Activated CD8-positive, alpha-beta T cell treated with anti-CD3 and anti-CD28 coated beads for 36 hours (primary cell): ENCODE measurements around the gene PLPP4. TPM values are rescaled to one million over a fixed set of nuclear protein-coding genes. Genes with fewer than 3 reads are reported as not detected.

Source experiments
- ATAC-seq: fragments of 200-7000 bp; cut with Tn5 transposase; one replicate; pipeline ENCODE4 v1.10.0; 2021; ENCODE audit warnings: mild to moderate bottlenecking, moderate library complexity
- CTCF ChIA-PET: fragments of 350-600 bp; sonication (Branson Sonifier 250); formaldehyde crosslinking; loops from one replicate; lab custom pipeline; 2021; ENCODE audit warnings: antibody characterized with exemption; lab: Charles Lee
- POLR2A ChIA-PET: fragments of 350-600 bp; sonication (Branson Sonifier 250); formaldehyde crosslinking; loops from one replicate; lab custom pipeline; 2021; ENCODE audit warnings: antibody characterized with exemption; lab: Charles Lee
- DNase-seq: peaks from one replicate; pipeline ENCODE4 v3.0.0-alpha.2; 2020
- H3K27ac Mint-ChIP-seq: one replicate; pipeline ENCODE4 v1.8.0; 2021; ENCODE audit warnings: mild to moderate bottlenecking, mixed read lengths
- H3K27me3 Mint-ChIP-seq: one replicate; pipeline ENCODE4 v1.8.0; 2021; ENCODE audit warnings: mixed read lengths
- H3K36me3 Mint-ChIP-seq: one replicate; pipeline ENCODE4 v1.8.0; 2021; ENCODE audit warnings: low read depth, mixed read lengths
- H3K4me1 Mint-ChIP-seq: one replicate; pipeline ENCODE4 v1.8.0; 2021; ENCODE audit warnings: low read depth, mixed read lengths
- H3K4me3 Mint-ChIP-seq: one replicate; pipeline ENCODE4 v1.8.0; 2021; ENCODE audit warnings: mild to moderate bottlenecking, moderate library complexity, mixed read lengths
- H3K9me3 Mint-ChIP-seq: one replicate; pipeline ENCODE4 v1.8.0; 2021; ENCODE audit warnings: mixed read lengths
- CTCF ChIP-seq: fragments of 200-600 bp; IDR thresholded peaks from one replicate; pipeline ENCODE4 v1.8.0; 2022; ENCODE audit warnings: antibody characterized with exemption, mild to moderate bottlenecking
- intact Hi-C: fragments of 100-400 bp; cut with micrococcal nuclease; formaldehyde crosslinking; loops from one replicate; pipeline ENCODE4 v1.10.0; 2022
- total RNA-seq, 2 experiments: library from RNA; stranded (reverse); gene quantifications; one replicate each; pipeline ENCODE4 v1.2.3, GENCODE V29; 2021

Gene PLPP4
- total RNA-seq, 2 experiments from 2014 or later, result not detected

- intact Hi-C loops, result no loop called here
- CTCF ChIA-PET, result no interaction called here
- no peak overlapping the region for H3K4me3 Mint-ChIP-seq
- H3K36me3 Mint-ChIP-seq, result no peaks in the 10 kb centered on the region
- H3K9me3 Mint-ChIP-seq, result no peaks in the 10 kb centered on the region
- TF ChIP-seq CTCF, result no peak
- H3K27me3 Mint-ChIP-seq, result peaks cover 4% of the 10 kb centered on the region
- DNase-seq, result no peak
- no peaks in the 10 kb centered on the region for H3K4me1 Mint-ChIP-seq
- ATAC-seq, result no peak
- POLR2A ChIA-PET, result no interaction called here
- no peak overlapping the region for H3K27ac Mint-ChIP-seq
These were observed 35.3 kb downstream of the PLPP4 start for GRCh38 chr10:120492346-120492745.

GRCh38 chr10:120493411-120494312 is 36.6 kb downstream of the PLPP4 start:
- CTCF ChIA-PET, result no interaction called here
- H3K4me3 Mint-ChIP-seq, result no peak overlapping the region
- ATAC-seq (no peak), DNase-seq (no peak)
- H3K27ac Mint-ChIP-seq, result no peak overlapping the region
- no peaks in the 10 kb centered on the region for H3K36me3 Mint-ChIP-seq
- no peaks in the 10 kb centered on the region for H3K9me3 Mint-ChIP-seq
- peaks cover 4% of the 10 kb centered on the region for H3K27me3 Mint-ChIP-seq
- no peak for TF ChIP-seq CTCF
- POLR2A ChIA-PET, result interaction anchor here (0.7 kb wide), 1 partner anchor 19 kb away, joined by 3 read pairs; no protein-coding TSS in a partner anchor
- H3K4me1 Mint-ChIP-seq, result no peaks in the 10 kb centered on the region
- intact Hi-C loops, result no loop called here

GRCh38 chr10:120494313-120494710 is 37.3 kb downstream of the PLPP4 start:
- H3K27me3 Mint-ChIP-seq, result peaks cover 4% of the 10 kb centered on the region
- CTCF ChIA-PET, result no interaction called here
- POLR2A ChIA-PET, result interaction anchor here (0.7 to 1.1 kb wide), 2 partner anchors 11 to 19 kb away, joined by 3 read pairs; no protein-coding TSS in a partner anchor

GRCh38 chr10:120495226-120496009 is 38.4 kb downstream of the PLPP4 start:
- no peak overlapping the region for H3K4me3 Mint-ChIP-seq
- CTCF ChIA-PET, result no interaction called here
- no peaks in the 10 kb centered on the region for H3K4me1 Mint-ChIP-seq
- peaks cover 6% of the 10 kb centered on the region for H3K27me3 Mint-ChIP-seq
- POLR2A ChIA-PET, result interaction anchor here (1.1 kb wide), 1 partner anchor 10 kb away, joined by 3 read pairs; no protein-coding TSS in a partner anchor
- H3K27ac Mint-ChIP-seq, result no peak overlapping the region
- DNase-seq (no peak), ATAC-seq (no peak)
- intact Hi-C loops, result no loop called here
- H3K36me3 Mint-ChIP-seq, result no peaks in the 10 kb centered on the region
- H3K9me3 Mint-ChIP-seq, result no peaks in the 10 kb centered on the region
- no peak for TF ChIP-seq CTCF

More at GRCh38 chr10:120494313-120494710, 37.3 kb downstream of the PLPP4 start:
- H3K36me3 Mint-ChIP-seq, result no peaks in the 10 kb centered on the region
- no peaks in the 10 kb centered on the region for H3K4me1 Mint-ChIP-seq
- H3K27ac Mint-ChIP-seq, result no peak overlapping the region
- intact Hi-C loops, result no loop called here
- DNase-seq (no peak), ATAC-seq (no peak)
- H3K4me3 Mint-ChIP-seq, result no peak overlapping the region
- no peak for TF ChIP-seq CTCF
- H3K9me3 Mint-ChIP-seq, result no peaks in the 10 kb centered on the region
